ENCODE results near the gene PRCD. TPM values are rescaled to one million over a fixed set of nuclear protein-coding genes. Genes with fewer than 3 reads are reported as not detected.

PRCD gene
- total and polyA plus RNA-seq, 8 donors = 0.72 to 12.2 (median 4.2) TPM; not detected in 3

DNA sequence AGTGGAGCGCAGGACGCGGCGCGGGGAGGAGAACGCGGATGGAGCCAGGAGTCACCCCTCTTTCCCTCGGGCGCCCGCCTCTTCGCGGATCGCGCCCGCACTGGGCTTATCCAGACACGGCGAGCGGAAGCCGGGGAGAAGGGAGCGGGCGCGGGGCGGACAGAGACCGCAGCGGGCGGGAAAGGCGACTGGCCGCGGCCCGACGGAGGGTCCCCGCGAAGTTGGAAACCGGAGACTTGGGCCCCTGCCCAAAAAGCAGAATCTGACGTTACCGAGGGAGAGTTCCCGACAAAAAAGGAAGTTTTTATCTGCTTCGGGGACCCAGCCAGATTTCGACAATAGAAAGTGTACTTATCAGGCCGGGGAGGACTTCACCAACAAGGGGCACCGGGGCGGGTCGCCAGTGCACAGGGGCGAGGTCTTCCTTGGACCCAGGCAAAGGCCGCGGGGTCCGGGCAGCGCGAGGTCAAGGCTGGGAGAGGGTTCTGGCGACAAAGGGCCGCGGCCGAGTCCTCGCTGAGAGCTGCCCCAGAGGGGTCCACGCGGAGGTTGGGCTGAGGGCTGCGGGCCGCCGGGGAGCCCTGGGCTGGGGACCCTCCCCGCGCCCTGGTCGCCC is 45.3 kb downstream of the PRCD start:
- peaks cover 13 to 32% (median 28%) of the 10 kb centered on the region in 4 donors for H3K4me1 ChIP-seq
- intact Hi-C loops (cut with DNase I; ENCODE audit: low total_unique reads) = no loop called here
- peak; percentile 52 to 73 for DNase-seq
- WGBS, 5 donors = 0 to 1% (median 0%) methylated on average over 39 to 62 of the region's 62 CpGs
- peak overlapping the region; percentile 74 to 84 (median 78) for H3K27ac ChIP-seq
- TF ChIP-seq POLR2A (IDR thresholded peaks at IDR 0.05) (no peak), EP300 (IDR thresholded peaks at IDR 0.05) (no peak), CTCF (IDR thresholded peaks at IDR 0.05) (no peak), POLR2AphosphoS5 (IDR thresholded peaks at IDR 0.05) (peak in 1 of 3 donors; percentile 24)
- no peaks in the 10 kb centered on the region for H3K36me3 ChIP-seq
- H3K9me3 ChIP-seq = no peaks in the 10 kb centered on the region
- H3K27me3 ChIP-seq = peaks cover 0 to 52% (median 22%) of the 10 kb centered on the region in 3 donors
- H3K4me3 ChIP-seq = peak overlapping the region; percentile 50 to 82 (median 68)

DNA sequence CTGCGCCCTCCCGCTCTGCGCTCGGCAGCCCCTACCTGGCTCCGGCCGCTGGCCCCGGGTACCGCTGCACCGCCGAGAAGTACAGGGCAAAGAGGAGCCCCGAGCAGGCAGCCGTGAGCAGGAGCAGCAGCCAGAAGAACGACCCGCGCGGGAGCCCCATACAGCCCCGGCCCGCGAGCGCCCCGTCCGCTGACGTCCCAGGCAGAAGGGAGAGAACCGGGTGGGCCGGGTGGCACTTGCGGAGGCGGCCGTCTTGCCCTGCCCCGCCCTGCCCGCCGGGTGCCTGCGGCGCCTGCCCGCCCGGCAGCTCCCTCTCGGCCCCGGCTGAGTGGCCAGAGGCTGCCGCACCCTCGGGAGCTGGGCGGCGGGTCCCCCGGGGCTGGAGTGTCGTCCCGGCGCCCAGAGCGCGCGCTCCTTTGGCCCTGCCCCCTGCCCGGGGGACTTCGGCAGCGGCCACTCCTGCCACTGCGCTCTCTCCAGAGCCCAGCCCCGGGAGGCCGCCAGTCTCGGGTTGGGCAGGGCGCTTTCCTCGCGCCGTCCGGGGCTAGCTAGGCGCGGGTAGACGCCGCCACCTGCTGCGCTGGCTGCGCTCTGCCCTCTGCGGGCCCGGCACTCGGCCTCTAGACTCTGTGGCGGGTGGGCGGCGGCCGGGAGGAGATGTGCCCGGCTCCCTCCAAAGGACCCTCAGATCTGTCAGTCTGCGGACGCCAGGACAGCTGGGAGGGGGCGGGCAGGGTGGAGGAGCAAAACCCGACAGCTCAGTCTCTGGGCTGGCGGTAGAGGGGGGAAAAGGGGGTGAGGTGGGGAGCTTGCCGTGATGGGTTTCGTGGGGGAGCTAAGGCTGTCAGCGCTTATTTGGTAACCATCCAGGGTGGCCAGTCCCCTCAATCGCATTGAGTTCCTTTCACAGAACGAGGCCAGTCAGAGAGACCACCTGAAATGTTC is 46.1 kb downstream of the PRCD start, which contains the start of gene ST6GALNAC2:
Gene ST6GALNAC2 (minus strand): TSS at position 212 of the 945 bp plus-strand sequence. CDS start 52 bp downstream, at position 160.
- peaks cover 0 to 55% (median 22%) of the 10 kb centered on the region in 3 donors for H3K27me3 ChIP-seq
- peak within 1 kb of the TSS; percentile 50 to 82 (median 68) for H3K4me3 ChIP-seq
- no peaks in the 10 kb centered on the region for H3K9me3 ChIP-seq
- H3K27ac ChIP-seq = peak within 1 kb of the TSS; percentile 74 to 84 (median 78)
- WGBS, 5 donors = 0 to 5% (median 0%) methylated on average over 7 to 84 of the region's 84 CpGs
- no peaks in the 10 kb centered on the region for H3K36me3 ChIP-seq
- DNase-seq = peak; percentile 84 to 93
- peaks cover 13 to 32% (median 28%) of the 10 kb centered on the region in 4 donors for H3K4me1 ChIP-seq
- TF ChIP-seq POLR2AphosphoS5 (IDR thresholded peaks at IDR 0.05) = peak; percentile 4 to 60 (median 29)
- peak in 4 of 7 experiments; percentile 20 to 58 (median 54) for TF ChIP-seq CTCF (IDR thresholded peaks at IDR 0.05)
- no peak for TF ChIP-seq EP300 (IDR thresholded peaks at IDR 0.05)
- no peak for TF ChIP-seq POLR2A (IDR thresholded peaks at IDR 0.05)
- intact Hi-C loops (cut with DNase I; ENCODE audit: low total_unique reads) = no loop called here

DNA sequence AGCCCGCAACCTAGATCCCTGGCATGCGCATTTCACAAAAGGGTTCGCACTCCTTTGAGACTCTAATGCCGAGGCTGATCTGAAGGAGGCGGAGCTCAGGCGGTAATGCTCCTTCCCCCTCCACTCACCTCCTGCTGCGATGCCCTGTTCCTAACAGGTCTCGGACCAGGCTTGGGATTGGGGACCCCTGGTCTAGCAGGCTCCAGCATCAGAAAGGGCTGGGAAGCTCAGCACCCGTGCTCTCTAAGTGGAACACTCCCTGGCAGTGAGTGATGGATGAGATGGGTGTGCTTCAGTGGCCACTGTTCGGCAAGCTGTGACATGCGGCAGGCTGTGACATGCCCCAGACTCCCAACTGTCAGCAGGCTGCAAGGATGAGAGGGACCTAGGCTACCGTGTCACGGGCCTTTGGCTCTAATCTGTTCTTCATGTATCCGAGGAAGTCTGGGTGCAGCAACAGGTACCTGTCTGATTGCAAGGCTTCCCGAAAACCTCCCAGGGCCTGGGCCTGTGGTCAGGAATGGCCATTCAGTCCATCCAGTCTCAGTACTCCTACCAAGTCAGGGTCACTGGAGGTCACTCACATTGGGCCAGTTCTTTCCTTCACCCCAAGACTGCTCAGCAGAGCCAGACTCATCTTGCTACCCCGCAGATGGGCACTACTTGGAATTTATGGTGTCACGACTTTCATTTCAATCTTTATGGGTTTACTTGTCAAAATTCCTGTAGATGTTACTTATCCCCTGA is 47.1 kb downstream of the PRCD start:
- no peaks in the 10 kb centered on the region for H3K36me3 ChIP-seq
- H3K4me3 ChIP-seq = peak overlapping the region in 2 of 4 donors; percentile 78 to 82
- H3K27me3 ChIP-seq = peaks cover 0 to 59% (median 22%) of the 10 kb centered on the region in 3 donors
- no peaks in the 10 kb centered on the region for H3K9me3 ChIP-seq
- 28 to 44% (median 41%) methylated on average over 15 to 17 of the region's 17 CpGs for WGBS, 5 donors
- peaks cover 13 to 32% (median 28%) of the 10 kb centered on the region in 4 donors for H3K4me1 ChIP-seq
- no peak for DNase-seq
- TF ChIP-seq EP300 (IDR thresholded peaks at IDR 0.05) = no peak
- TF ChIP-seq POLR2AphosphoS5 (IDR thresholded peaks at IDR 0.05) = no peak
- no peak for TF ChIP-seq POLR2A (IDR thresholded peaks at IDR 0.05)
- TF ChIP-seq CTCF (IDR thresholded peaks at IDR 0.05) = no peak
- intact Hi-C loops (cut with DNase I; ENCODE audit: low total_unique reads) = no loop called here
- no peak overlapping the region for H3K27ac ChIP-seq

DNA sequence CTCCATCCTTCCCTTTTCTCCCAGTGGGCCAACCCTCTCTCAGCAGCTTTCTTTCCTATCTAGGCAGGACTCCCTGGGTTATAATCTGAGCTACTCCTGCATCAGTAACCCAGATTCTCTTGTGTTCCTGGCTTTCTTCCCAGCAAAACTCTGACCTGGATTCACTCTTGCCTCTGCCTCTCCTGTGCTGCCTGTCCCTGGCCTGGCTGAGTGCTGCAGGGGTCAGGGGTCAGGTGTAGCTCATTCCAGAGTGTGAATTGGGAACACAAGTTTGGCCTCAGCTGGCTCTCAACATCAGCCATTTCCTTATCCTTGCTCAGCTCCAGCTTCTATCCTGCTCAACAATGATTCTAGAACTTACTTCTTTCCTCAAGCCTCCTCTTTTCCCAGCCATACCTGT is 48.3 kb downstream of the PRCD start:
- H3K27ac ChIP-seq = no peak overlapping the region
- TF ChIP-seq CTCF (IDR thresholded peaks at IDR 0.05) (no peak), POLR2AphosphoS5 (IDR thresholded peaks at IDR 0.05) (no peak), POLR2A (IDR thresholded peaks at IDR 0.05) (no peak), EP300 (IDR thresholded peaks at IDR 0.05) (no peak)
- peaks cover 13 to 32% (median 28%) of the 10 kb centered on the region in 4 donors for H3K4me1 ChIP-seq
- intact Hi-C loops (cut with DNase I; ENCODE audit: low total_unique reads) = no loop called here
- peaks cover 0 to 59% (median 22%) of the 10 kb centered on the region in 3 donors for H3K27me3 ChIP-seq
- H3K4me3 ChIP-seq = no peak overlapping the region
- H3K9me3 ChIP-seq = no peaks in the 10 kb centered on the region
- H3K36me3 ChIP-seq = no peaks in the 10 kb centered on the region
- DNase-seq = peak in 1 of 2 donors; percentile 1

All from stomach (tissue), 9 donors.